GM21529 (cell line): ENCODE data around the gene CD34.

ENCODE experiments used
- ATAC-seq: cut with Tn5 transposase; IDR thresholded peaks from one replicate; pipeline ENCODE4 v1.9.1; 2021; ENCODE audit not compliant: unreplicated experiment

Gene CD34, protein sequence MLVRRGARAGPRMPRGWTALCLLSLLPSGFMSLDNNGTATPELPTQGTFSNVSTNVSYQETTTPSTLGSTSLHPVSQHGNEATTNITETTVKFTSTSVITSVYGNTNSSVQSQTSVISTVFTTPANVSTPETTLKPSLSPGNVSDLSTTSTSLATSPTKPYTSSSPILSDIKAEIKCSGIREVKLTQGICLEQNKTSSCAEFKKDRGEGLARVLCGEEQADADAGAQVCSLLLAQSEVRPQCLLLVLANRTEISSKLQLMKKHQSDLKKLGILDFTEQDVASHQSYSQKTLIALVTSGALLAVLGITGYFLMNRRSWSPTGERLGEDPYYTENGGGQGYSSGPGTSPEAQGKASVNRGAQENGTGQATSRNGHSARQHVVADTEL

DNA sequence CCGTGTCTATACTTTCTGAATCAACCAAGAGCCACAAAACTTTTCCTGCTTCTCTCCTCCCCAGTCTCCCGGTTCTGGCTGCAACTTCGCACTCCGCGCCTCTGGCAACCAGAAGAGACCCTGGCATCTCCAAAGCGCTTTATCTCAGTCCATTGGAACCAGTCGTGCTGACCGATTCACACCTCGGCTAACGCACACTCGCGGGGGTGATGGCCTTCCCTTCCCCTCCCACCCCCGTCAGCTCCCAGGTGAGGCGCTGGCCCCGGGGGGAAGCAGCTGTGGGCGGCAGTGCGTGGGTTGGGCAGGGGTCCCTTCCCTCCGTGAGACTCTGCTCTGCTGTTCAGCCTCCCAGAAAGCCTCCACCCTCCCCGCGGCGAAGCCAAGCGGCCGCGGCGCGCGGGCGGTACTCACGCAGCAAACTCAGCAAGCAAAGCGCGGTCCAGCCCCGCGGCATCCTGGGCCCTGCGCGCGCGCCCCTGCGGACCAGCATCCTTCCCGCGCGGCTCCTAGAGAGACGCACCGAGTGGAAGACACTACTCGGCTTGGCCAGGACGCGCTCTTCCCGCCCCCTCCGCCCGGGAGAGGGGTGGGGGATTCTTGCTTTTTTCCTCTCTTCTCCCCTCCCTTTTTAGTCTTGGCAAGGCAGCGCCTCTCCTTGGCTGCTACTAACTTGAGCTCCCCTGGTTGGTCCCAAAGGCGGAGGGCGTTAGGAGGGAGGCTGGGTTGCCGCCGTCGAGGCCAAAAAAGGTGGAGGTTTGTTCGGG, at the start of gene CD34:
Gene CD34 (minus strand): TSS at position 535 of the 764 bp plus-strand sequence. CDS start 45 bp downstream, at position 490.
- no peak for ATAC-seq

DNA sequence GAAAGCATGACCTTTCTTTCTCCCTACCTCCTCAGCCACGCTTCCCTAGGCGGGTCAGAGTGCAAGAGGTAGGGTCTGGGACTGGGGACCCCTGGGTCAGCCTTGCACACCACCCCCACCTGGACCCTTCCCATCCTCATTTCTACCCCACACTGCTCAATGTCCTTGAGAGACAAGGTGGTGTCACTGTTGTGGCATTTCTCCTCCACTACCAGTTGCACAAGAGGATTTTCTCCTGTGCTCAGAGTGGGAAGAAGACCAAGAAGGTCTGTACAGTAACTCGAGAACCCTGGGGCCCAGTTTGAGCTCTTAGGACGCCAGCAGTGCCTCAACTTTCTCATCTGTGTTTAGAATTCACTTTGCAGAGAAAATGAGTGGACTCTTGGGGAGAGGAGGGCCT, 49.4 kb upstream of the CD34 start:
- no peak for ATAC-seq

DNA sequence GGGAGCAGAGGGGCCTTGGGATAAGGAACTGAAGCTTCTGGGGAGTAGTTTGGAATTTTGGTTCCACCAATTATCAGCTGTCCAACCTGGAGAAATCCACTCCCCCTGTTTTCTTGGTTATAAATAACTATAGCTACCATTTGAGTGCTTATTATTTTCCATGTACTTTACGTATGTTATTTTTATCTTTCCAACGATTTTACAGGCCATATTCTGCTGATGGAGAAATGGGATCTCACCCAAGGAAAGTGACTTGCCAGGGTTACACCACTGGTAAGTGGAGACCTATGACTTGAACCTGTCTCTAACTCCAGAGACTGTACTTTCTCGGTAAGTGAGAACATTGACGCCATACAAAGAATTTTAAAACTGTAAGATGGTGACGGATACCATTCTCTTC, 49.0 kb upstream of the CD34 start:
- no peak for ATAC-seq

DNA sequence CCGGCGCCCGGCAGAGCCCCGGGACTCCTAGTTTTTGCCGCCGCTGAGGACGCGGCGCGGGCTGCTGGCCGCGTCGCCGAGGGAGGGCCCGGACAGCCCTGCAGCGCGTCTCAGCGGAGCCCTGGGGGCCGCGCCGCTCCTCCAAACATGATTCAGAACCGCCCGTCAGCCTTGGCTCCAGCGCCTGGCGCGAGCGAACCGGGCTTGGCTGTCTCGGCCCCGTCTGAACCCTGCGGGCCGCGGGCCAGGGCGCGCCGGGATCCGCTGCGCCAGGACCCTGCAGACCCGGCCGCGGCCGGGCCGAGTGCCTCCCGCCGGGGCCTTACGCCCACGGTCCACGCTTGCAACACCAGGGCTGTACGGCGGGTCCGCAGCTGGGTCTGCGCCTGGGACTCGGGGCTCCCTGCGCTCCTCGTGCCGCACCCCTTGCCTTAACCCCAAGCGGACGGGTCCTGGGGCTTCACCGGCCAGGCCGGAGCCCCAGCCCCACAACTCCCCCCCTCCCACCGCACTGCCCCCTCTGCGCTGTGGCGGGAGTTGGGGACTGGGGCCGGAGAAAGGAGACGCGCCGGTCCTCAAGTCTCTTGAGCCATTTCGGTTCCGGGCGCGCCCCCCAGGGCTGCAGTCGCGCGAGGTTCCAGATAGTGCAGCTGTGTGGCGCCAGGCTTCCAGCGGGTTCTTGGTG, 48.4 kb upstream of the CD34 start:
- no peak for ATAC-seq

DNA sequence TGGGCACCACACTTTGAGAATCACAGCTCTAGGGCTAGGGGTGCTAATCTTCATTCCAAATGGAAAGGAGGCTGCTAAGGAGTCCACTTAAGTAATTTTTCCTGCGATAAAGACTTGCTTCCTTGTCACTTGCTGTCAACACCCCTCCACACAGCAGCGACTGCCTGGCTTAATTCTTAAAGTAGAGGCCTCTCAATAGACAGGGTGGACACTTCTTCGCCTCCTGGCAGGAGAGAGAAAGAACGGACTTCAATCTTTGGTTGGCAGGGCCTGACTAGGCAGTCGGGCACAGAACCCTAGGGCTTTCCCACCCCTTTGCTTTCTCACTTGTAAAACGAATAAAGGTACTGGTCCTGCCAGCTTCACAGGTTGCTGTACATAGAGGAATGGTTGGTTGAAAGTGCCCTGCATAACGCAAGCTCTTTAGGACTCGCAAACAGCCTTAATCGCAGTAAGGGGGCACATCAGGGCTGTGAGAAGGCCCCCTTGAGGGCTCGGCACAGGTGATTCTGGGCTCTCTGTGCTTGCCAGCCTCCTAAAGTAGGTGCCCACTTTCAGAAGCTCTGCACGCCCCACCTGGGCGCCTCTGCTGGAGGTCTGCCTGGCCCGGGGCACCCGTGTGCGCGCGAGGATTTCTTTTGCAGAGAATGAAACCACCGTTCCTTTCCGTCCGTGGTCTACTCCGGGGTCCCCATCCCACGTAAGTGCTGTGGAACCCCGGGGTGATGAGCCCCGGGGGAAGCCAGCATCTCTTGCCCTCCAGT, 47.6 kb upstream of the CD34 start:
- no peak for ATAC-seq

DNA sequence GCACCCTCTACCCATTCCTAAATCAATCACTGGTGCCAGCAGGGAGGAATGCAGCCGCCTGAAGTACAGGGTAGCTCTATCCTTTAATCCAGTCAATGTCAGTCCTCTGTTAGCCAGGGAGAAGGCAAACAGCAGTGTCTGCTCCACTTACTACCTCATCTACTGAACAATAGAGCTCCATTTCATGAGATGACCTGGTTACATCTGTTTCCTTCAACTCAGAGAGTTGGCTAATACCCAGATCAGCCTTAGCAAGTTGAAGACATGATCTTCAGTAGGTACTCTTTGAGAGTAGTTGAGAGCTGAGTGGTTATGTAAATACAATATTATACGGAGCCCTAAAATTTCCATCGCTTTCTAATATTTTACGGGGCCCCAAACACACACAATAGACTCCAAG, 46.1 kb upstream of the CD34 start:
- ATAC-seq = no peak

DNA sequence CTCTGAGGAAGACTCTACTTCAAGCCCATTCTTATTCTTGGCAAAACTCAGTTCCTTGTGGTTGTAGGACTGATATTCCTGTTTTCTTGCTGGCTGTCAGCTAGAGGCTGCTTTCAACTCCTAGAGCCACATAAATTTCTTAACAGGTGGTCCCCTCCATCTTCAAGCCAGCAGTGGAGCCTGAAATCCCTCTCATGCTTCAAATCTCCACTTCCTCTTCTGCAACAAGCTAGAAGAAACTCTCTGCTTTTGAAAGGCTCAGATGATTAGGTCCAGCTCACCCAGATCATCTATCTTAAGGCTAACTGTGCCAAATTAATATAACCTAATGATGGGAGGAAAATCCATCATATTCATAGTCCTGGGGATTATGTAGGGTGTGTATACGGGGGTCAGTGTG, 43.2 kb upstream of the CD34 start:
- ATAC-seq = no peak

DNA sequence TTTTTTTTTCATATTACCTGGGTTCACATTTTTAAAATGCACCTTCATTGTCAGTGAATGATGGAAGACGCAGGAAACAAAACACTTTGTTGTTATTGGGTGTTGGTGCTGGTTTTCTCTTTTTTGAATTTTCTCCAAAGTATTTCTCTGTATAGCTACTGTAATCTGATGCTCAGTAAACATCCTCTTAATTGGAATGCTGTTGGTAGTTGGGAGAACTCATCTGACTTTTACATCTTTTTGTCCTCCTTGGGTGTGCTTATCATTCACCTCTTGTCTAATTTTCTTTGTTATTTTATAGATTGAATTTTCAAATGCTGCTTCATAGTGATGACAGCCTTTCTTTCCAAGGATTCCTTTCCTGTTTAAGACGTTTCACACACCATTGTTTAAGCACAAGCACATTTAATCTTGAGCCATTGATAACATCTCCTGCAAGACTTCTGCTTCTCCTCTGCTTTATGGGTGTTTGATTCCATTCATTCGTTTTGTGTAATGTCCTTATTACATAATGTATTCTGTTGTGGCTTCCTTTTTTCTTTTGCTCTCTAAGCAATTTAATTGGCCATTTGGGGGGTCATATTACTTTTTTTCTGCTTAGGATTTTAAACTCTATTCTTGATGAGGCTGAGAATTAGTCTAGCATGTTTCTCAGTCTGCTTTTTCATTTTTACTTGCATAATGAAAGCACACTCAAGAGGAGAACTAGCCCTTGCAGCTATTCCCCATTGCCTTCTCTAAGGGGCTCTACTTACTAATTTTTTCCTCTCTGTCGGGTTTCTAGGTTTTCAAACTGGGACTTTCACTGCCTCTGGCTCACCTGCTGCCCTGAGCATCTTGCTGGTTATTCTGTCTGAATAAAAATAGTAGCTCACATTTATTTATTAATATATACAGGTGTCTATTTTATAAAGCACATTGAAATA, 42.0 kb upstream of the CD34 start:
- no peak for ATAC-seq

DNA sequence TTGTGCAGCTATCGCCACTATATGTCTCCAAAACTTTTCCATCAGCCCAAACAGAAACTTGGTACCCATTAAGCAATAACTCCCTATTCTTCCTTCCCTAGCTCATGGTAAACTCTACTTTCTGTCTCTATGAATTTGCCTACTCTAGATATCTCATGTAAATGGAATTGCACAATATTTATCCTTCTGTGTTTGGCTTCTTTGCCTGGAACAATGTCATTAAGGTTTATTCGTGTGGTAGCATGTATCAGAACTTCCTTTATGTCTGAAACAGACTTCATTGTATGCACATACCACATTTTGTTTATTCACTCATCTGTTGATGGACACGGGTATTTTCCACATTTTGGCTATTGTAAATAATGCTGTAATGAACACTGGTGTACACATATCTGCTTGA, 40.7 kb upstream of the CD34 start:
- ATAC-seq = no peak

DNA sequence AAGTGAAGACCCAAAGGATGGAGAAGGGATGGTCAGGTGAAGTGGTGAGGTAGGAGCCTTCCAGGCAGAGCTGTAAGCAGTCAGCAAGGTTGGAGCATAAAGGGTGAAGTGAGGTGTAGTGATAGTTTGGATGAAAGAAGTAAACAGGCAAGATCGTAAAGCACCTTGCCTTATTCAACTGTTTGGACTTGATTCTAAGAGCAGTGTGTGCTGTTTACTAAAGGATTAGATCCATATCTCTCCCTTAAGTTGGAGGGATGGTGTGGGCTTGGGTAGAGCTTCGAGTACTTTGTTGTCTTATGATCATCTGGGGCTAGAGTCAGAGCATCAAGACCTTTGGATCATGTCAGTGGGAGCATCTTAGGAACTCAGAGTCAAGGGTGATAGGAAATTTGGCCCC, 39.8 kb upstream of the CD34 start:
- no peak for ATAC-seq

DNA sequence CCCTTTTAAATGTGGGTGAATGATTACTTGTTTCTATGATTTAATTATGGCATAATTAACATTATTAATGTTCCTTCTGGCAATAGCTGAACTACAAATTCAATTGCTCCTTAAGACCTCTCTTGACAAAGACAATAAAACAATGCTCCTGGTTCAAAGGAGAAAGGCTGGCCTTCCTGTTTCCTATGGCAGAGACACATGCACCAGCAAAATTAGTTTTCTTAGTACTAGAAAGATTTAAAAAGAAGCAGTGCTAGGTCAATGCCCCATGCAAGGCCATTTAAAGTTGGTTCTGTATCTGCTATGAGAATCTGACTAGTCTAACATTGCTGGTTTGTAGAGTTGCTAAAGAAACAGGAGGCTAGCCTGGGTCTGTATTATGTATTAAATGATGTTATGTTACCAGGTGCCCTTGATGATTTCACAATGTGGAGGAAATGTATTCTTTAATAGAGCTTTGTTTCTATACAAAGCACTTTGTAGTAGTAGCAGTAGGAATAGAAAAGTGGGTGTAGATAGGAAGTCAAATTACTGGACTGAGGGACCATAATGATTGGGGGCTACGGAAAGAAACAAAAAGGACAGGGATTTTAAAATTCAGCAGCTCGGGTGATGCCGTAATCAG, 38.8 kb upstream of the CD34 start:
- ATAC-seq = no peak

DNA sequence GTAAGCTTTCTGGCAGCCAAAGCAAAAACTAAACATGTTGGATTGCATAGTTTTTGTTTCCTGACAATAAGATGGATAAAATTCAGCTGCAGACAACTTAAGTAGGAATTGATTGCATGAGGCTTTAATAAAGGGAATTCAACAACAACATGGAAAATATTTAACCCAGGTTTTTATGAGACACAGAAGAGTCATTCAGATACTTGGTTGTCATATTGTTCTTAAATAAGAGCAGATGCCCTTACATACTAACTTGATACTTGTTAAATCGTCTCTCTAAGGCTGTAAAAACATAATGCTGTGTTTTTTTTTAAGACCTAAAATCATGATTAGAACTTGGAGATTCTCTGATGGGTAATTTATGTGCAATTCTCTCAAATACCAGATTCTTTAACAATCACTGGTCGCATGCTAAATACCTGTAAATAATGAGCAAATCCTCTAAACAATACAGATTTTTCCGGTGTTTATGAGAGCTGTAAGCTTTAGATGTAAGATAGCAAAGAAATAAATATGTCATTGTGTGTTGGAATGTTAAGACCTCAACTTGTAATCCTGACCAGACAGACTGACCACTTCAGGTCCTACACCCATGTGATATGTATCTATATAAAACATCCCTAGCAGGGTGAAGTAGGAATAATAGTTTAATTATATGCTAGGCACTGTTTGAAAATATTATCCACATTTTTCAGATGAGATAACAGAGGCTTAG, 37.8 kb upstream of the CD34 start:
- ATAC-seq = no peak

DNA sequence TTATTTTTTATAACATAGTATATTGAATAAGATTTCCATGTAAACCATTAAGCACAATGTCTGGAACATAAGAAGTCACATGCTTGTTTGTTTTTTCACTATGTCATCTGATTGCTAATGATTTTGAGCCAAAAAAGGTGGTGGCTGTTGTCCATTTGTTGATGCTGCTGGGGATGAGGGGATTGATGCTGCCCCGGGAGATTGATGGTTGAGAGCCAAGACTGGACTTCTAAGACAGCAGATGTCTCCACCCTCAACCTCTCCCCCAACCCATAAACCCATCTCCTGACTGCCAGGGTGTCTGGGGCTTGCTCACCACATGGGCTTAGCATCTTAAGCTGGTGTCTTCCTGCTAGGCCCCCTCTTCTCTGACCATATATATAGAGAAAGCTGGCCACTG, 35.8 kb upstream of the CD34 start:
- ATAC-seq = no peak

DNA sequence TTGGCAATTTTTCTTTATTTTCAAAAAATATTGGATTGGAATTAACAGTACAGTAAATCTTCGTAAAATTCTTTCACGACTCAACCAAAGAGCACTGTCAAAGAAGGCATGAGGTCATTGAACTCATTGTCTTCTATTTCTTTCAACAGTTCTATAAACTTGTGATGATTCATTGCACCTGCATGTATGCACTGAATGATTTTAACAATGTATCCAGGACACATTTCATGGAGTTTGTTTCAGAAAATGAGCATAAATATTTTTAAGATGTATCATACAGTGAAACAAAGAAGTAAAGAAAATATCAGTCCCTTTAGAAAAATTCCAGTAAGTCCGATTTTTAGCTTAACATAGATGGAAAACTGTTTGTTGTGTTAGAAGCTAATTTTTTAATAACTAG, 33.6 kb upstream of the CD34 start:
- no peak for ATAC-seq

DNA sequence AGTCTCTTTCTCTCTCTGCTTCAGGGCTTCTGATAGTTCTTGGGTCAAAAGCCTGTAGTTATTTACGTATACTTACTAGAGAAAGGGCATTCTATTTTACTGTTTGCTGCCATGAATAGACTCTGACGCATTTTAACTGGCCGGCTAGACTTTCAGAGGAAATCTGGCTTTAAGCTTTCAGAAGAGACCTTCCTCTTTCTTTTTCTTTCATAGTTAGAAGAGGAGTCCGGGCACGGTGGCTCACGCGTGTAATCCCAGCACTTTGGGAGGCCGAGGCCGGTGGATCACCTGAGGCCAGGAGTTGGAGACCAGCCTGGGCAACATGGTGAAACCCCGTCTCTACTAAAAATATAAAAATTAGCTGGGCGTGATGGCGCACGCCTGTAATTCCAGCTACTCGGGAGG, 31.4 kb upstream of the CD34 start:
- peak; percentile 51 for ATAC-seq

DNA sequence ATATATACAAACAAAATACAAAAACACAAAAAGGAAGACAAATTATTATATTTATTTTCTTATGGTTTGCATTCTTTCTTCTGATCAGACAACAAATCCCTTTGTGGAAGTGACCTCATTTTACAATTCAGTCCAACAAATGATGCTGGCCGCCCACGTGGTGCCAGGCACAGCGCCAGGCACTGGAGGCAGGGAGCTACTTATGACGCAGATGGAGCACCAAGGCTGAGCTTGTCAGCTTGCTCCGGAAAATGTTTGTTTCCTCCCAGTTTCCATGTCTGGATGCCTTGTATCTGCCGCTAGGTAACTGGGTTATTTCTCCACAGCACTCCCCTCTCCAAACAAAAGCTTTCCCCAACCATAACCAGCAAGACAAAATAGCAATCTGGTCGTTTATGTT, 30.7 kb upstream of the CD34 start:
- ATAC-seq = no peak

DNA sequence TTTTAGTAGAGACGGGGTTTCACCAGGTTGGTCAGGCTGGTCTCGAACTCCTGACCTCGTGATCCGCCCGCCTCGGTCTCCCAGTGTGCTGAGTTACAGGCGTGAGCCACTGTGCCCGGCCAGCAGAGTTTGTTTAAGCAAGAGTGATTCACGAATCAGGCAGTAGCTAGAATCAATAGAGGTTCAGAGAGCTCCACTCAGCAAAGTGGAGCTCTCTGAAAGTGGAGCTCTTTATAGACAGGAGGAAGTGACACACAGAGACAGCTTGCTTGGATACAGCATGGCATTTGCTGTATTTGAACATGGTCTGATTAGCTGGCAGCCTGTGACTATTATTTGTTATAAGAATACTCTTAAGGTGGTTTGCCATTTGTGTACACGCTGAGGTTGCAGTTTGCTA, 27.1 kb upstream of the CD34 start:
- ATAC-seq = no peak

DNA sequence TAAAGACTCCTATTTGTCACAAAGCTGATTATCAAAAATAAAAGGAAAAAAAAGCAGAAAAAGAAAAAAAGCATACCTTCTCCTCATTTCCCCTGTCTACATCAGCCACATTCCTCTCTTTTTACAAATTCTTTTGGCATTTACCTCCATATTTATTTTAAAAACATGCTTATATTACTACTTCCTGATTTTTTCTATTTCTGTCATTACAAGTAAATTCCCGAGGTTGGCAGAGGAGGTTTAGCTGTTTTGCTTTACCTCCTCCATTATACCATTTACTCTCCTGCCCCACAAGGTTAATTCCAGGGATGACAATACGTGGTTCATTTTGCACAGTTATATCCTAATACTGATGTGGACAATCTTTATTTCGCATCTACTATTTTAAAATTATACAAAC, 26.3 kb upstream of the CD34 start:
- no peak for ATAC-seq

DNA sequence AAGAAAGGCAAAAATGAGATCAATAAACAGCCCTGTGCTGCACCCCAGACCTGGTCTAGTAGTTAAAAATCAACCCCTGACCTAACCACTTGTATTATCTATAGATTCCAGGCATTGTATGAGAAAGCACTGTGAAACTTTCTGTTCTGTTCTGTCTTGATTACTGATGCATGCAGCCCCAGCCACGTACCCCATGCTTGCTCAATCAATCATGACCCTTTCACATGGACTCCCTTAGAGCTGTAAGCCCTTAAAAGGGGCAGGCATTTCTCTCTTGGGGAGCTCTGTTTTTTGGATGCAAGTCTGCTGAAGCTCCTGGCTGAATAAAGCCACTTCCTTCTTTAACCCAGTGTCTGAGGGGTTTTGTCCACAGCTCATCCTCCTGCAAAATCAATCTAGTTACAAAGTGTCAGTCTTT, 24.2 kb upstream of the CD34 start:
- peak; percentile 97 for ATAC-seq
